NT2/D1 (cell line): ENCODE measurements around the gene TBKBP1.

Source experiments
- SUZ12 ChIP-seq: IDR thresholded peaks from 2 replicates; pipeline ENCODE4 v1.6.1; 2011; ENCODE audit not compliant: insufficient read length, insufficient read depth; ENCODE audit errors: extremely low read depth
- YY1 ChIP-seq: IDR thresholded peaks from 2 replicates; pipeline ENCODE4 v1.6.1; 2011; ENCODE audit not compliant: insufficient read length, insufficient read depth
- ZNF274 ChIP-seq: IDR thresholded peaks from 2 replicates; pipeline ENCODE4 v1.6.1; 2011; ENCODE audit warnings: mild to moderate bottlenecking, low read depth, low read length

- TF ChIP-seq ZNF274, result no peak
- TF ChIP-seq YY1, result no peak
- no peak for TF ChIP-seq SUZ12
These were observed 7.2 kb upstream of the TBKBP1 start for GRCh38 chr17:47686664-47687327.
